HepG2 (cell line): ENCODE data around the gene TESK1.

Source experiments
- AHR ChIP-seq: IDR thresholded peaks from 2 replicates; pipeline ENCODE4 v1.6.1; 2018; ENCODE audit warnings: missing genetic modification reagents, missing compliant biosample characterization
- ATF2 ChIP-seq: sonication (generic); formaldehyde crosslinking; IDR thresholded peaks from 2 replicates; pipeline ENCODE4 v1.4.0; 2020; ENCODE audit warnings: missing genetic modification reagents
- CHCHD3 ChIP-seq: sonication (generic); formaldehyde crosslinking; IDR thresholded peaks from 2 replicates; pipeline ENCODE4 v1.8.0; 2022; ENCODE audit warnings: mild to moderate bottlenecking, missing genetic modification reagents, moderate library complexity
- CREM ChIP-seq, 2 experiments: sonication (generic) in 1 of 2; formaldehyde crosslinking in 1 of 2; IDR thresholded peaks; 2 replicates each; pipeline versions ENCODE4 v1.4.0 to v1.6.1; 2016 to 2020; ENCODE audit warnings: antibody characterized with exemption in 1 of 2, mild to moderate bottlenecking in 1 of 2, missing genetic modification reagents in 1 of 2
- CTCF ChIP-seq: sonication (generic); formaldehyde crosslinking; IDR thresholded peaks from 2 replicates; pipeline ENCODE4 v1.5.0; 2020; ENCODE audit warnings: mild to moderate bottlenecking, missing genetic modification reagents, moderate library complexity
- HDAC6 ChIP-seq: fragments of 200-600 bp; sonication (generic); IDR thresholded peaks from 2 replicates; pipeline ENCODE4 v1.7.0; 2017; ENCODE audit warnings: mild to moderate bottlenecking, antibody characterized with exemption, low read length, low read depth
- HOXA7 ChIP-seq: sonication (generic); formaldehyde crosslinking; IDR thresholded peaks from 2 replicates; pipeline ENCODE4 v1.8.1; 2022; ENCODE audit warnings: mild to moderate bottlenecking, missing genetic modification reagents, moderate library complexity
- RERE ChIP-seq: IDR thresholded peaks from 2 replicates; pipeline ENCODE4 v1.6.1; 2016; ENCODE audit warnings: low read depth, missing genetic modification reagents, missing compliant biosample characterization
- SP2 ChIP-seq: sonication (generic); formaldehyde crosslinking; IDR thresholded peaks from 2 replicates; pipeline ENCODE4 v1.5.1; 2020; ENCODE audit warnings: mild to moderate bottlenecking, missing genetic modification reagents
- U2AF2 ChIP-seq: fragments of 200-400 bp; formaldehyde crosslinking; IDR thresholded peaks from 2 replicates; pipeline ENCODE4 v1.6.1; 2017; ENCODE audit warnings: low read depth, mild to moderate bottlenecking, low read length
- ZNF205 ChIP-seq: IDR thresholded peaks from 2 replicates; pipeline ENCODE4 v1.6.1; 2018; ENCODE audit warnings: missing biosample characterization, missing genetic modification reagents
- ZNF513 ChIP-seq: sonication (generic); formaldehyde crosslinking; conservative IDR thresholded peaks from 2 replicates; pipeline ENCODE4 v1.5.0; 2020; ENCODE audit warnings: missing genetic modification reagents

GRCh38 chr9:35564658-35565061, 40.4 kb upstream of the TESK1 start:
- no peak for TF ChIP-seq ATF2 (CRISPR knock-in tag)
- no peak for TF ChIP-seq HDAC6
- no peak for TF ChIP-seq SP2 (CRISPR knock-in tag)
- no peak for TF ChIP-seq ZNF205 (CRISPR knock-in tag)
- TF ChIP-seq CREM (IDR thresholded peaks at IDR 0.05) = no peak
- TF ChIP-seq CREM (CRISPR knock-in tag; IDR thresholded peaks at IDR 0.05) = no peak
- TF ChIP-seq HOXA7 = no peak
- no peak for TF ChIP-seq CTCF (CRISPR knock-in tag)
- TF ChIP-seq ZNF513 (CRISPR knock-in tag) = no peak
- no peak for TF ChIP-seq AHR (CRISPR knock-in tag)
- no peak for TF ChIP-seq CHCHD3
- no peak for TF ChIP-seq U2AF2
- TF ChIP-seq RERE (CRISPR knock-in tag) = no peak
